Natural killer cell (primary cell): ENCODE measurements around the gene CACNB4. TPM values are rescaled to one million over a fixed set of nuclear protein-coding genes. Genes with fewer than 3 reads are reported as not detected.
"Not testable (repeated sequence)": the region's sequence is repeated elsewhere in the genome, so short reads cannot be mapped to it uniquely, and the experiment has no call there.

Experiments
- ATAC-seq, 3 donors: fragments of 150-1000 bp in 2 of 3; fragments of 200-7000 bp in 1 of 3; cut with Tn5 transposase; 1 replicate in 1 of 3; 2 replicates in 2 of 3; pipeline ENCODE4 v1.10.0; 2021; ENCODE audit warnings: mild to moderate bottlenecking in 2 of 3, moderate library complexity in 2 of 3
- DNase-seq, 2 donors: peaks; one replicate each; pipeline versions ENCODE4 v3.0.0 to v3.0.0-alpha.2; 2013 to 2021; ENCODE audit warnings: mixed read lengths in 1 of 2
- H3K27ac ChIP-seq: one replicate; pipeline ENCODE4 v1.5.1; 2013; ENCODE audit warnings: mild to moderate bottlenecking, low read length
- H3K27me3 ChIP-seq: one replicate; pipeline ENCODE4 v1.6.1; 2013; ENCODE audit warnings: low read length; ENCODE audit not compliant: control insufficient read depth, insufficient read depth
- H3K36me3 ChIP-seq: one replicate; pipeline ENCODE4 v1.6.1; 2013; ENCODE audit warnings: low read length; ENCODE audit not compliant: control insufficient read depth, insufficient read depth
- H3K4me1 ChIP-seq: one replicate; pipeline ENCODE4 v1.6.1; 2013; ENCODE audit warnings: low read length; ENCODE audit not compliant: control insufficient read depth, insufficient read depth
- H3K4me3 ChIP-seq: one replicate; pipeline ENCODE4 v1.5.1; 2013; ENCODE audit warnings: low read length
- H3K9me3 ChIP-seq: one replicate; pipeline ENCODE4 v1.6.1; 2013; ENCODE audit warnings: low read length; ENCODE audit not compliant: control insufficient read depth, insufficient read depth
- H3K27ac Mint-ChIP-seq, 2 donors: one replicate each; pipeline ENCODE4 v1.8.0; 2022; ENCODE audit warnings: mild to moderate bottlenecking in 2 of 2, mixed read lengths in 2 of 2, moderate library complexity in 1 of 2
- H3K27me3 Mint-ChIP-seq, 2 donors: one replicate each; pipeline ENCODE4 v1.8.0; 2022; ENCODE audit warnings: low read depth in 2 of 2, mixed read lengths in 2 of 2
- H3K36me3 Mint-ChIP-seq: one replicate; pipeline ENCODE4 v1.8.0; 2022; ENCODE audit warnings: mixed read lengths
- H3K4me1 Mint-ChIP-seq, 2 donors: one replicate each; pipeline ENCODE4 v1.8.0; 2022; ENCODE audit warnings: mixed read lengths in 2 of 2
- H3K4me3 Mint-ChIP-seq: one replicate; pipeline ENCODE4 v1.8.0; 2022; ENCODE audit warnings: mild to moderate bottlenecking, moderate library complexity, mixed read lengths
- H3K9me3 Mint-ChIP-seq, 2 donors: one replicate each; pipeline ENCODE4 v1.8.0; 2022; ENCODE audit warnings: mixed read lengths in 2 of 2
- CTCF ChIP-seq: fragments of 200-600 bp; IDR thresholded peaks from one replicate; pipeline ENCODE4 v1.8.0; 2022; ENCODE audit warnings: antibody characterized with exemption
- WGBS: methylation state at CpG from one replicate; pipeline ENCODE4 v1.1.7; 2013; ENCODE audit warnings: missing lambda C conversion rate; ENCODE audit not compliant: insufficient coverage; 5-methylcytosine and 5-hydroxymethylcytosine counted together
- intact Hi-C: fragments of 100-400 bp; cut with micrococcal nuclease; formaldehyde crosslinking; loops from one replicate; pipeline ENCODE4 v1.14.2; 2022
- total RNA-seq, 4 donors: library from RNA; stranded (reverse); fragments of 120-200 nt in 1 of 4; gene quantifications; one replicate each; pipeline versions ENCODE4 v1.2.3 to v1.2.4, GENCODE V29; 2013 to 2022

CACNB4 gene
- total RNA-seq, 3 donors from 2014 or later (not counting 1 experiment from before 2014, with no cell fraction given), result 0.56 to 0.93 (median 0.73) TPM

- 84% methylated on average over 2 of the region's 2 CpGs for WGBS
- H3K36me3 Mint-ChIP-seq, result no peaks in the 10 kb centered on the region
- H3K4me1 ChIP-seq, result peaks cover 11% of the 10 kb centered on the region
- no peak overlapping the region for H3K4me3 Mint-ChIP-seq
- no peak overlapping the region for H3K27ac ChIP-seq
- H3K4me1 Mint-ChIP-seq, result peaks cover 15 to 17% of the 10 kb centered on the region in 2 donors
- no peak overlapping the region for H3K4me3 ChIP-seq
- no peak for TF ChIP-seq CTCF
- H3K27me3 ChIP-seq, result peaks cover 2% of the 10 kb centered on the region
- no peaks in the 10 kb centered on the region for H3K9me3 ChIP-seq
- H3K27ac Mint-ChIP-seq, result no peak overlapping the region
- no peaks in the 10 kb centered on the region for H3K9me3 Mint-ChIP-seq
- peaks cover 11 to 18% of the 10 kb centered on the region in 2 donors for H3K27me3 Mint-ChIP-seq
- H3K36me3 ChIP-seq, result no peaks in the 10 kb centered on the region
- no peak for DNase-seq
- intact Hi-C loops, result no loop called here
- ATAC-seq, result no peak
These were observed 4.8 kb downstream of the CACNB4 start for GRCh38 chr2:152094014-152094413.

DNA sequence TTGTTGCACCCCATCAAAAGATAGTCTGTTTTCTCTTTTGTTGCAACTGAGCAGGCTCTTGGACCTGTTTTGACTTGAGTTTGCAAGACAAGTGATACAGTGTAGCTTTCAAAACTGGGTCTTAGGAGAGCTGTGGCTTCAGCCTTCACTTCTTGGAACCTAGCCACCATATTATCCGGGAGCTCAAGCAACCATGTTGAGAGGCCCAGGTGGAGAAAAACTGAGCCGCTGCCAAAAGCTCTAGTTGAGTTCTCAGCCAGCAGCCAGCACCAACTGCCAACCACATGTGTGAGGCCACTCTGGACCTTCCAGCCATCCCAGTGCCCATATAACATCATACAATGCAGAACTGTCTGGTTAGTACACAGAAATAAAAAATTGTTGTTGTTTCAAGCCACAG, 5.4 kb downstream of the CACNB4 start:
- intact Hi-C loops, result no loop called here
- no peaks in the 10 kb centered on the region for H3K36me3 Mint-ChIP-seq
- WGBS, result 58% methylated on average over 2 of the region's 2 CpGs
- Histone ChIP-seq H3K9me3 (no peaks in the 10 kb centered on the region), H3K27me3 (peaks cover 2% of the 10 kb centered on the region), H3K36me3 (no peaks in the 10 kb centered on the region), H3K4me1 (peaks cover 9% of the 10 kb centered on the region), H3K4me3 (no peak overlapping the region), H3K27ac (no peak overlapping the region)
- ATAC-seq, result no peak
- H3K4me1 Mint-ChIP-seq, result peaks cover 13 to 14% of the 10 kb centered on the region in 2 donors
- H3K27ac Mint-ChIP-seq, result no peak overlapping the region
- TF ChIP-seq CTCF, result no peak
- no peak for DNase-seq
- H3K9me3 Mint-ChIP-seq, result no peaks in the 10 kb centered on the region
- H3K27me3 Mint-ChIP-seq, result peaks cover 11 to 16% of the 10 kb centered on the region in 2 donors
- no peak overlapping the region for H3K4me3 Mint-ChIP-seq

- no peaks in the 10 kb centered on the region for H3K27me3 ChIP-seq
- intact Hi-C loops, result no loop called here
- no peak overlapping the region for H3K27ac ChIP-seq
- H3K27ac Mint-ChIP-seq, result no peak overlapping the region
- no peak for TF ChIP-seq CTCF
- no peak for ATAC-seq
- H3K9me3 ChIP-seq, result no peaks in the 10 kb centered on the region
- no peaks in the 10 kb centered on the region for H3K36me3 ChIP-seq
- no CpG with 5 or more reads among the region's 2 CpGs for WGBS
- H3K36me3 Mint-ChIP-seq, result no peaks in the 10 kb centered on the region
- H3K4me1 ChIP-seq, result no peaks in the 10 kb centered on the region
- no peaks in the 10 kb centered on the region for H3K9me3 Mint-ChIP-seq
- H3K4me1 Mint-ChIP-seq, result peaks cover 0 to under 1% of the 10 kb centered on the region in 2 donors
- no peak overlapping the region for H3K4me3 ChIP-seq
- peaks cover under 1 to 8% of the 10 kb centered on the region in 2 donors for H3K27me3 Mint-ChIP-seq
- H3K4me3 Mint-ChIP-seq, result no peak overlapping the region
- no peak for DNase-seq
These were observed 6.7 kb downstream of the CACNB4 start for GRCh38 chr2:152092095-152092494.

GRCh38 chr2:152090726-152091125, 8.1 kb downstream of the CACNB4 start:
- H3K36me3 ChIP-seq, H3K27ac ChIP-seq, H3K4me3 ChIP-seq, ATAC-seq, H3K27me3 Mint-ChIP-seq, intact Hi-C loops, DNase-seq, H3K27me3 ChIP-seq, H3K9me3 Mint-ChIP-seq, H3K4me3 Mint-ChIP-seq, H3K36me3 Mint-ChIP-seq, H3K27ac Mint-ChIP-seq, H3K9me3 ChIP-seq, H3K4me1 ChIP-seq, H3K4me1 Mint-ChIP-seq: not testable (repeated sequence)
- 93% methylated on average over 4 of the region's 4 CpGs for WGBS
